GM12878 (cell line): ENCODE results near the gene CDC14B.
"Not testable (repeated sequence)": the region's sequence is repeated elsewhere in the genome, so short reads cannot be mapped to it uniquely, and the experiment has no call there.

Experiments
- ATF2 ChIP-seq: IDR thresholded peaks from 2 replicates; pipeline ENCODE4 v1.6.1; 2012; ENCODE audit warnings: low read length, inconsistent platforms
- E2F8 ChIP-seq: fragments of 450-650 bp; IDR thresholded peaks from 2 replicates; pipeline ENCODE4 v1.6.1; 2018; ENCODE audit warnings: mild to moderate bottlenecking, low read depth, moderate library complexity; ENCODE audit not compliant: partially characterized antibody
- FOS ChIP-seq: IDR thresholded peaks from 3 replicates; pipeline ENCODE4 v1.6.1; 2011; ENCODE audit warnings: borderline replicate concordance; ENCODE audit not compliant: insufficient read length; ENCODE audit errors: extremely low read depth
- KAT2A ChIP-seq: conservative IDR thresholded peaks from 2 replicates; pipeline ENCODE4 v1.6.1; 2011; ENCODE audit warnings: low read depth, low read length; ENCODE audit not compliant: control insufficient read depth
- POLR2AphosphoS5 ChIP-seq: IDR thresholded peaks from 2 replicates; pipeline ENCODE4 v1.6.1; 2011; ENCODE audit warnings: mild to moderate bottlenecking, low read length, inconsistent platforms
- TARDBP ChIP-seq: IDR thresholded peaks from 2 replicates; pipeline ENCODE4 v1.6.1; 2016; ENCODE audit warnings: borderline replicate concordance

- TF ChIP-seq E2F8, KAT2A, TARDBP, ATF2, FOS, POLR2AphosphoS5: not testable (repeated sequence)
These were observed 37.4 kb downstream of the CDC14B start for GRCh38 chr9:96582199-96582598.
